HG03097 (cell line): Measurements from ENCODE around the gene IL6R.

ENCODE experiments used
- ATAC-seq: cut with Tn5 transposase; IDR thresholded peaks from one replicate; pipeline ENCODE4 v1.9.1; 2021; ENCODE audit not compliant: unreplicated experiment, low FRiP score

Gene IL6R

DNA sequence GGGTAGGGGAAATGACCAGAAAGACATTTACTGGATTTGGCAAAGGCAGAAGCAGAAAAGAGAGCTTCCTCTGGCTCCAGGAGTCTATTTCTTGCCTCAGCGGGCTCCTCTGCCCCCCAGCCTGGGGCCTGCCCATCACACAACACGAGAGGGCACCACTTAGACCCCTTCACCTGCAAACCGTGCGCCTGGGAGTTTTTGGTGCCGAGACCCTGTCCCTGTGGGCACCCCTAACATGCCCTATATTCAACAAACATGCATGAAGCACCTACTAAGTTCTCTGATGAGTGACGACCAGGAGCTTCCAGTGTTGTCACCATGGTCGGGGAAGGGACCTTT is 18.8 kb downstream of the IL6R start:
- ATAC-seq = no peak

DNA sequence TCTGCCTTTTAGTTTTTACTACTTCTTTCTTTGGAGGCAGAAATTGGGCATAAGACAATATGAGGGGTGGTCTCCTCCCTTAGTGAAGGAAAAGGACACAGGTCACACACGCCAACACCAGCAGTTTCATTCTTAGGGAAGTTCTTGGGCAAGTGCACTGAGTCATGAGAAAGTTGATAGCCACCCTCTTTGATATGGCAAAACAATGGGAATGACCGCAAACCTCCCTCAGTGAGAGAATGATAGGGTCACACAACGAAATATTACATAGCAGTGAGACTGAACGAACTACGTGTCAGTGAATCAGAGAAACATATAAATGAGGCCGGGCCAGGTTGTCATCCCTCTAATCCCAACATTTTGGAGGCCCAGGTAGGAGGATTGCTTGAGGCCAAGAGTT is 20.0 kb downstream of the IL6R start:
- no peak for ATAC-seq

DNA sequence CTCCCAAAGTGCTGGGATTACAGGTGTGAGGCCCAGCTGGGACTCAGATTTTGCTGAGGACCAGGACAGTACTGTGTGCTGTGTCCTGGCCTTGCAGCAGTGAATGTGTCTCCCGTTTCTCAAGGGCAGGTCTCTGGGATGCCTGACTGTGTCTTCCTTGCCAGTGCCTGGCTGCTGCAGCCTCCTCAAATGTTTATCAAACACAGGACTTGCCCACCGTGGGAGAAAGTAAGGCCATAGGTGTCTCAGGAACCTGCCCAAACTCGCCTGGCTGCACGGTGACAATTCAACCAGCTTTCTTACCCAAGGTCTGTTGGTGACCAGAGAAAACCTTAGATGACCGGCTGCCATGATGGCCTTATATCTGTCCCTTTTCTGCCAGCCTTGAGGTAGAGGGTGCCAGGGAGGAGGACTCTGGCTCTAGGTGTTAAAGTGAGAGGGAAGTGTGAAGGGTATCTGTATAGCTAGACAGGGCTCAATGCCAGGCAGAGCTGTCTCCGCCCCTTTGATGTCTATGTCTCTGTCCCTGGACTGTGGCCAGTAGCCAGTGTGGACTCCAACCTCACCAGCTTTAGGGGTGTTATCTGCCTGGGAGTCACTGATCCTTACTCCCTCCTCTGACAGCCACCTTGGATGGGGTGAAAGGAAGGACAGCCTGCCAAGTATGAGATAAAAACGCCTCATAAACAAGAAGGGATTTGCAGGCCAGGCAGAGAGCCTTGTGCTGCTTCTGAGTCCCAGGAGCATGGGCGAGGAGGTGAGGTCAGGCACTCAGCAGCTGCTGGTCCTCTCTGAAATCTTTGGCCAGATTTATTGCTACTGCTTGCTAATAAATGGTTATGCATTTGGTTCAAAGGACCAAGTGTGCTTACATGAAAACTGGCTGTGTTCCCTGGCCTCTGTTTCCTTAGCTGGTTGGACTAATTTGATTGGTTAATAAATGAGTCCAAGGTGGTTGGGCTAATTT is 22.3 kb downstream of the IL6R start:
- no peak for ATAC-seq

DNA sequence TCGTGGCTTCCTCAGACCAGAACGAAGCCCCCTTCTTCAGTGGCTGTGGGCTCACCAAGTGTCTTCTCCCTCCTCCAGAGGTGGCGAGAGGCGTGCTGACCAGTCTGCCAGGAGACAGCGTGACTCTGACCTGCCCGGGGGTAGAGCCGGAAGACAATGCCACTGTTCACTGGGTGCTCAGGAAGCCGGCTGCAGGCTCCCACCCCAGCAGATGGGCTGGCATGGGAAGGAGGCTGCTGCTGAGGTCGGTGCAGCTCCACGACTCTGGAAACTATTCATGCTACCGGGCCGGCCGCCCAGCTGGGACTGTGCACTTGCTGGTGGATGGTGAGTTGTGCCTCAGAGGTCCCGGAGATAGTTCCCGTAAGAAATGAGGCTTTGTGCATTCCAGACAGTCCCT is 24.0 kb downstream of the IL6R start:
- ATAC-seq = no peak

DNA sequence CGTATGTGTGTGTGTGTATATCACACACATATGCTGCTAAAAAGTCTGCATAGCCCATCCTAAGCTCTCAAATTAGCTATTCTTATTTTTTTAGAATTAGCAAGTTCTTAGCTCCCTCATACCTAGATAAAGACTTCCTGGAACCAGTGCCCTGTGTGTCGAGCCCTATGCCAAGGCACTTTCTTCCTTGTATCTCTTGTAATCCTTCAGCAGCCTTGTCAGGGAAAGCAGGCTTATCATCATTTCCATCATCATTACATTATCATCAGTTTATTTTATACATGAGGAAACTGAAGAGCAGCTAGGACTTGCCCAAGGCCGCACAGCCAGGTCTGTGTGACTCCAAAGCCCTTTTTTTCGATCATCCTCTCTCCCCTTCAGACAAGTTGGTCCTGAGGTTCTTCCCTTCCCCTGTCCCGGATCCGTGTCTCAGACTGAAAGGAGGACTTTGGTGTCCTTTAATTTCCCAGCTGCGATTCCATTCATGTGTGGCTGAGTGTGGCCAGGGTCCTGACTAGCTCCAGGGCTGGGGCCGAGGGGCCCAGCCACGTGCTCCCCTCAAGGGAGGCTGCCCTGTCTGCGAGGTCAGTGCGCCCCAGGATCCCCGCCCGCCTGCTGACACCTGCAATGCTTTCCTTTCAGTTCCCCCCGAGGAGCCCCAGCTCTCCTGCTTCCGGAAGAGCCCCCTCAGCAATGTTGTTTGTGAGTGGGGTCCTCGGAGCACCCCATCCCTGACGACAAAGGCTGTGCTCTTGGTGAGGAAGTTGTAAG is 24.9 kb downstream of the IL6R start:
- no peak for ATAC-seq

DNA sequence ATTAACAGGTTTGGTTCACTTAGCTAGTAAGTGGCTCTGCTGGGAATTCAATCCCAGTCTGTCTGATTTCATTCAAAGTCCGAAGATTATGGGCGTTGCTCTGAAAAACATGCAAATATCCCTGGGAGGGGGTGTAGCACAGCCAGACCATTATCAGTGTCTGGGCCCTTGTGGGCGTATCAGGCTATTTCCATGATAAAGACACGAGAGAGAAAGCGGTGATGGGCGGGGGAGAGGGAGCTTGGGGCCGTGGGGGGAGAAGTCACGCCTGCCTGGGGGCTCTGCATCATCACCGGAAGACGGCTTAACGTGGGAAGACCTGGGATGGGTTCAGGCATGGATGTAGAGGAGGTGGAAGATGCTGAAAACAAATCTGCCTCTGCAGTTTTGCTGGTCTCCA is 25.8 kb downstream of the IL6R start:
- ATAC-seq = no peak

DNA sequence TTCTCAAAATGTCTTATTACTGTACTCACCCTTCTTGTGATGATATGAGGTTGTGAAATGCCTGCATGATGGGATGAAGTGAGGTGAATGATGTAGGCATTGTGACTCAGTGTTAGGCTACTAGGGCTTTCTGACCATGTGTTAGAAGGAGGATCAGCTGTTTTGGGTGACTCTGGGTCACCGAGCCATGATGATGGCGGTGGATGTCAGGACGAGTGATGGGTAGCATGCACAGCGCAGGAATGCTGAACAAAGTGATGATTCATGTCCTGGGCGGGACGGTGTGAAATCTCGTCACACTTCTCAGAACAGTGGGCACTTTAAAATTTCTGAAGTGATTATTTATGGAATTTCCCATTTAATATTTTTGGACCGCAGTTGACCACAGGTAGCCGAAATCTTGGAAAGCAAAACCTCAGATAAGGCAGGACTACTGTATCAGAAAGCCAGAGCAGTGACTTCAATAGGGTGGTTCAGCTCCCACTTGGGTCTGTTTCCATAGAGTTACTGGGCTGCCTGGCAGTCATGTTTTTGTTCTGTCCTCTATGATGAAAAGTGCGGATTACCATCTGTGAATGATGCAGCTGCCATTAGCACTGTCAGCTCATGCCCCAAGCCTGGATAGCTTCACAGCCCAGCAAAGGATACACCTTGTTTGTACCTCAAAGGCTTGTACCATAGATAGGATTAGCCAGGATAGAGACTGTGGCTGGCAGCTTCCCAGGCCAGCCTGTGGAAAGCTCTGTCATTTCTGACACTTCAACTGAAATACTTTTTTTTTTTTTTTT is 26.6 kb downstream of the IL6R start:
- no peak for ATAC-seq

DNA sequence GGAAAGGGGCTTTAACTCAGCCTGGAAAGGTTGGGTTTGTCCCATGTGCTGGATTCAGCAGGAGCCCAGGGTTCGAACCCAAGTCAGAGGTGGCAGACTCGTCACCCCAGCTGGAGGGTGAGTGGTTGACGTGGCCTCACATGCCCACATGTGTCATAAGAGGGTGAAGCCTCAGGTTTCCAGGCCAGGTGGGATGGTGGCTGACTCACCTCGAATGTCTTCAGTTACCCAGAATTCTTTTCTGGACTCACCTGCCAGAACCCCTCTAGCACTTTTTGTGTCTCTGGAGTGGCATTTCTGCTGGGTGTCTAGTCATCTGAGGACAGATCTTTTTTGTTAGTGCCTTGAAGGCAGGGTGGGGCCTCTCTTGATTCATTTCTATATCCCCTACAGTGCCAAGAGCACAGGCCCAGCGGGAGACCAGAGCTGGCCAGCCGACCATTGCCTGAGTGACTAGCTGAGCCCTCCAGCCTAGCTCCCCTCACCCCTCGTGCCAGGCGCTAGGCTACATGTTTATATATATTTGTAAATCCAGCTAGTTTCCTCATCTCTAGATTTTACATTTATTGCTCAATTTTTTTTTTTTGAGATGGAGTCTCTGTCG is 28.1 kb downstream of the IL6R start:
- ATAC-seq = no peak

DNA sequence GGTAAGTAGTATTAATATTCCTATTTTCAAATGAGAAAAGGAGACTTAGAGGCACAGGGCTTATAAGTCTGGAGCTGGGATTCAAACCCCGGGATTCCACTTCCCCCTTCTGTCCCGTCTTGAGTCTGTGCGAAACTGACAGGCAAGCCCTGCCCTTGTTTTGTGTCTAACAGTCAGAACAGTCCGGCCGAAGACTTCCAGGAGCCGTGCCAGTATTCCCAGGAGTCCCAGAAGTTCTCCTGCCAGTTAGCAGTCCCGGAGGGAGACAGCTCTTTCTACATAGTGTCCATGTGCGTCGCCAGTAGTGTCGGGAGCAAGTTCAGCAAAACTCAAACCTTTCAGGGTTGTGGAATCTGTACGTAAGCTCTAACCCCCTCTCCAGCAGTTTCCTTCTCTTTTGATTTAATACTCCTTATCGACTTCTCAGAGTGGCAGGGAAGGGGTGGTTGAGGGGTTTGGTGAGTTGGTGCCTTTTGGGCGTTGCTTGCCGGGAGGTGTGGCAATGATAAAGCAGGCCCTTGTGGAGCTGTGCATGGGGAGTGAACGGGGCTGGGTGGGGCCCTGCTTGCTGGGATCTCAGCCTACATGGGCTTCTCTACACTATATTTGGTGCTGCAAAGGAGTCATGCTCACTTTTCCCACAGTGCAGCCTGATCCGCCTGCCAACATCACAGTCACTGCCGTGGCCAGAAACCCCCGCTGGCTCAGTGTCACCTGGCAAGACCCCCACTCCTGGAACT is 29.4 kb downstream of the IL6R start:
- no peak for ATAC-seq

DNA sequence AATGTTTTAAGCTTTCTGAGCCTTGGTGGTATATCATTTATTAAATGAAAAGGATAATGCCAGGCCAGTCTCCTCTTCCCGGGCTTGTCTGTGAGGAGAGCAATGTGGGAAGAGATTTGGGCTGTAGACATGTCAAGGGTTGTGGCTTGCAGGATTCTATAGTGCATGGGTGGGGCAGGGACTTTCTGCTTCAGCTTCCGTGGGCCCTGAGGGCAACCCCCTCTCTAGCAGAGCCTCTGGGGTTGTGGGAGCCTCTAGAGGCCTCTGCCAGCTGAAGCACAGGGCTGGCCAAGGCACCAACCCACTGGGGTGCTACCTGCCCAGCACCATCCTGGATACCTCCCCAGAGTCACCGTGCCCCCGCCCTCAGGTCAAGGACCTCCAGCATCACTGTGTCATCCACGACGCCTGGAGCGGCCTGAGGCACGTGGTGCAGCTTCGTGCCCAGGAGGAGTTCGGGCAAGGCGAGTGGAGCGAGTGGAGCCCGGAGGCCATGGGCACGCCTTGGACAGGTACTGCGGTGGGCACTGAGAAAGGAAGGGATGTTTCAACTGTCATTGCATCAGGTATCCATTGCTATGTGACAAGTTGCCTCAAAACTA is 30.6 kb downstream of the IL6R start:
- ATAC-seq = no peak

DNA sequence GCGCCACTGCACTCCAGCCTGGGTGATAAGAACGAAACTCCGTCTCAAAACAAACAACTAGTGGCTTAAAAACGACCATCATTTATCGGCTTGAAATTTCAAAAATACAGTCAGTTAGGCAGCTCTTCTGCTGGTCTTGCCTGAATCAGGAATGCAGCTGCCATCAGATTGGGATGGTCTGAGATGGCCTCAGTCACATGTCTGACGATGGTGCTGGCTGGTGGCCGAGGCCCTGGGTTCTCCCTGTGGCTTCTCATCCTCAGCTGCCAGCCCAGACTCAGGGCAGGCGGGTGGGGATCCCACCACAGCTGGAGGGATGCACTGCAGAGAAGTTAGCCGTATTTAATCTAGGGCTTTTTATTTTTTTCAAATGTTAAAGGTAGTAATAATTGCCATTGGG is 31.3 kb downstream of the IL6R start:
- no peak for ATAC-seq

DNA sequence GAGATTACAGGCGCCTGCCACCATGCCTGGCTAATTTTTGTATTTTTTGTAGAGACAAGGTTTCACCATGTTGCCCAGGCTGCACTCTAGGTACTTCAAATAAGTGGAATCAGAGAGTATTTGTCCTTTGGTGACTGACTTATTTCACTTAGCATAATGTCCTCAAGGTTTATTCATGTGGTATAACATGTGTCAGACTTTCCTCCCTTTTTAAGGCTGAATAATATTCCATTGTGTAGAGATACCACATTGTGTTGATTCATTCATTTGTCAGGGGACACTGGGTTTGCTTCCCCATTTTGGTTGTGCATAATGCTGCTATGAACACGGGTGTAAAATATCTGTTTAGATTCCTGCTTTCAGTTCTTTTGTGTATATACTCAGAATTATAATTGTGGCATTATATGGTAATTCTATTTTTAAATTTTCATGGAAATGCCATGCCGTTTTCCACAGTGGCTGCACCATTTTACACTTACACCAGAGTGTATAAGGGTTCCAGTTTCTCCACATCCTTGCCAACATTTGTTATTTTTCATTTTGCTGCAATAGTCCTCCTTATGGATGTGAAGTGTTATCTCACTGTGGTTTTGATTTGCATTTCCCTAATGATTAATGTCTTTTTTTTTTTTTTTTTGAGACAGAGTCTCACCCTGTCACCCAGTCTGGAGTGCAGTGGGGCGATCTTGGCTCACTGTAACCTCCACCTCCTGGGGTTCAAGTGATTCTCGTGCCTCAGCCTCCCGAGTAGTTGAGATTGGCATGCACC is 35.1 kb downstream of the IL6R start:
- no peak for ATAC-seq

DNA sequence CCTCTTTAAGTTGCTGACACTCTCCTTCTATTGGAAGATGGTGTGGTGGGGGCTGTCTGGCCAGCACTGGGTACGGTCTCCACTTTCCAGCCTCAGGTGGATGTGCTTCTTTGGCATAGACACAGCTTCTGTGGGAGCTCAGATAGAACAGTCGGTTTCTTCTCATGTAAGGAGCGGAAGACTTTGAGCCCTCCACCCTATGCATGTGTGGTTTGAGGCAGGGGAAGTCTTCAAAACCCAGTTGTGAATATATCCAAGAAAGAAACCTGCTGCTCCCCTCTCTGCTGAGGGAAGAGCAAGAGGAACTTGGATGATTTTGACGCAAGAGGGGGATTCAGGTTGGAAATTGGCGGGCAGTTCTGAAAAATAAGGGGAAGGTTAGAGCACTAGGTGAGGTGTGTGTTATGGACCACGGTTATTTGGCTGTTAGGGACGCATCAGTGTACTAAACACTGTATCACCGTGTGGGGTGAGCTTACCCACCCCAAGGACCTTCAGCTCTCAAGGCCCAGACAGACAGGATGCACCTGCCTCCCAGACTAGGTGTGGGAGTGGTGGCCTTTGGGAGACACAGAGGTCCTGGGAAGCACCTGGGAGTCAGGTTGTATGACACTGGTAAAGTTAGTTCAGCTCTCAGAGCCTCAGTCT is 36.2 kb downstream of the IL6R start:
- no peak for ATAC-seq

DNA sequence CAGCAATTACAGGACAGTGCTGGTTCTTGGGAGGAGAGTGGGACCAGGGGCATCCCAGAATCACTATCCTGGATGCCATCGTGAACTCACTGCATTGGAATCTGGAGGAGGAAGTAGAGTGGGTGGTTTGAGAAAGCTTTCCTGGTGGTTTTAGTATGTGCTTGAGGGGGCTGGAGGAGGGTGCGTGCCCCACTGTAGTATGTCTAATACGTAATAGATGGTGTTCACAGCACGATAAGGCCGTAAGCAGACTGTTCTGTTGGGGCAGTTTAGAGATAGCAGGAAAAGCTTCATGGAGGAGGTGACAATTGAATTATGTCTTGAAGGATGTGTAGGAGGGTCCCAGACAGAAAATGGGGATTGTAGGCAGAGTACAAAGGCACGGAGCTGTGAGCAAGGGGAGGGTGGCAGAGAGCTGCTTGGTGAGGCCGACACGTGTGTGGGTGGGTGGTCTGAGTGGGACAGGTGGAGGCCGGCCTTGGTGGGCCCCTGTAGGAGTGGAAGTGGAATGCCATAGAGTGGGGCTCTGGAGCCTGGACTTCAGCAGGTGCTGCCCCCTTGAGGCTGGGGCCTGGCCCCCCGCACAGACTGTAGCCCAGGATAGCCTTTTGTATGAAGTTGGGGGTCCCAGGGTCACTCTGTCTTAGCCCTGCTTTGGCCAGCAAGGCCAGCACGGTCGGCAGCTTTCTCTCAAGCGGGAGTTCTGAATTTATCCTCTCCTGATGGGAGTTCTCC is 37.0 kb downstream of the IL6R start:
- no peak for ATAC-seq

DNA sequence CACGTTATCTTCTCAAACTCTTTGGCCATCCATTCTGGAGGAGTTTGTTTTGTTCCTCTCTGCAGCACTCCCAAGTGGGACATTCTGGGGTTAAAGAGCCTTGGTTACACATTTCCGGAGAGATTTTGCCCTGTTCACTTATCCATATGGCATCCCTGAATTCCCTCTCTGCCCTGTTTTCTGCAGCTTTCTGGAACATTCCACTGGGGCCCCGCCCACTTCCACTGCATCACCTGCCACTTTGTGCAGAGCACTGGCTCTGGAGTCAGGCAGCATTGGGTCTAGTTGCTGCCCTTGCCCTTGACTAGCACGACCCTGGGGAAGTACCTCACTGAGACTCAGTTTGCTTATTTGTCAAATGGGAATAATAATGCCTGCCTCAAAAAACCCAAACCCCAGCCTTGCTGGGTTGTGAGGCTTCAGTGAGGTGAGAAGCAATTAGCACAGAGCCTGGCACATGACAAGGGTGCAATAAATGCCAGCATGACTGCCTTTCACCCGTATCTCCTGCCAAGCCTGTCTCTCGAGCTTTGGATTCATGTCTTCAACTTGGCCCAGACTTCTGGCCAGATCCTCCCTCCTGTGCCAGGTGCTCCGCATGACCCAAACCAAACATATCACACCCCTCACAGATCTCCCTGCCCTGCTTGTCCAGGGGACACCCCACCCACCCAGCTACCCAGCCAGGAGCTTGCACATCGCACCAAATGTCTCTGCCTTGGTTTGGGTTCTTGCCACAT is 38.3 kb downstream of the IL6R start:
- ATAC-seq = no peak

DNA sequence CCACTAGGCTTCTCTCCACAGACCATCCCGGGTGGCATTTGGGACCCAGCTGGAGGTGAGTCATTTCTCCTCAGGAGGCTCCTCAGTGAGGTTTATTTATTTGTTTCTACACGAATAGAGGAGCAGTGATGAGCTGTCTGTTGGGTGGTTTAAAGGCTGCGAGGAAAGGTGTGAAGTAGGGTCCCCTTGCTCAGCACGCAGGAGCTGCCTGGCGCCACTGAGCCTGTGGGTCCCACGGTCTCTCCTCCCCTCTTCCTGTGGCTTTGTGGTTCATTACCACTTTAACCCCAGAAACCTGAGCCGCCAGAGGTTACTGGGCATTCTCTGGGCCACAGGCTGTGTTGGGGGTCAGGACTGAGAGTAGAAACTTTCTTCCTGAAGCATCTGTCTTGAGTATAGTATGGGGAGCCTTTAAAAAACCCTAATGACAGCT is 39.9 kb downstream of the IL6R start:
- ATAC-seq = peak; percentile 81

DNA sequence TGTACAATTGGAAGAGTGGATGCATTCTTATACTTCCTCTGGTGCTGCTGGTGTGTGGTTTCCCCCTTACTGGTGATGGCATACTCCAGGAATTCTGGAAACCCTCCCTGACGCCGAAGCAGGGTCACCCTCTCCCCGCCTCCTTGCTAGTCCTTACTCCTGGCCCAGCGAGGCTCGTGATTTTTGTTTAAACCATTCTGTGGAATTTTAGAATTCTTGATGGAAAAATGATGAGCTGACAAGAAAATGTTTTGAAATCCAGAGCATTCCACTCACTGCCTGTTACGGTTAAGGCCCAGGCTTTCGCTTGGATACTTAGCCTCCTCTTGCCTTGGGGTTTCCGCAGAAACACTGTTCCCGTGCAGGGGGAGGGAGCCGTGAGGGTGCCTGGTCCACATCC is 41.1 kb downstream of the IL6R start:
- ATAC-seq = no peak
